Gastrocnemius medialis (tissue), 4 donors: ENCODE data around the gene MT1H. TPM values are rescaled to one million over a fixed set of nuclear protein-coding genes. Genes with fewer than 3 reads are reported as not detected.
"Not testable (repeated sequence)": the region's sequence is repeated elsewhere in the genome, so short reads cannot be mapped to it uniquely, and the experiment has no call there.

ENCODE experiments used
- ATAC-seq, 2 donors: fragments of 150-250 bp; one replicate each; pipeline ENCODE4 v1.9.1; 2016
- DNase-seq, 2 donors: peaks; one replicate each; pipeline ENCODE4 v3.0.0-alpha.2; 2019
- H3K27ac ChIP-seq, 4 donors: fragments of 200-600 bp; sonication (generic); 1 replicate in 1 of 4; 2 replicates in 3 of 4; pipeline ENCODE4 v1.5.1; 2016 to 2018; ENCODE audit warnings: mild to moderate bottlenecking in 2 of 4, moderate library complexity in 1 of 4
- H3K27me3 ChIP-seq, 3 donors: fragments of 200-600 bp; sonication (generic) in 2 of 3; 1 replicate in 1 of 3; 2 replicates in 2 of 3; pipeline versions ENCODE4 v1.5.1 to v1.6.0; 2016 to 2019; ENCODE audit warnings: mild to moderate bottlenecking in 1 of 3, moderate library complexity in 1 of 3
- H3K36me3 ChIP-seq, 2 donors: fragments of 200-600 bp; sonication (generic) in 1 of 2; one replicate each; pipeline ENCODE4 v1.5.1; 2017 to 2018
- H3K4me1 ChIP-seq, 2 donors: fragments of 200-600 bp; sonication (generic) in 1 of 2; one replicate each; pipeline ENCODE4 v1.5.1; 2016 to 2017; ENCODE audit warnings: mild to moderate bottlenecking in 2 of 2
- H3K4me3 ChIP-seq, 4 donors: fragments of 200-600 bp; sonication (generic) in 3 of 4; 1 replicate in 1 of 4; 2 replicates in 3 of 4; pipeline ENCODE4 v1.5.1; 2016 to 2019; ENCODE audit warnings: mild to moderate bottlenecking in 2 of 4
- H3K9me3 ChIP-seq, 3 donors: fragments of 200-600 bp; sonication (generic) in 2 of 3; 1 replicate in 1 of 3; 2 replicates in 2 of 3; pipeline ENCODE4 v1.5.1; 2016 to 2019
- POLR2A ChIP-seq, 2 donors: fragments of 450-650 bp; IDR thresholded peaks; one replicate each; pipeline ENCODE4 v1.6.1; 2017; ENCODE audit warnings: antibody characterized with exemption in 2 of 2, mild to moderate bottlenecking in 2 of 2, moderate library complexity in 2 of 2
- in situ Hi-C, 4 donors: fragments of 200-750 bp; cut with MboI; loops; one replicate each; pipeline versions ENCODE4 v1.15.0 to v1.8.0; 2017; ENCODE audit warnings: low sequenced_read_pairs in 4 of 4
- intact Hi-C: fragments of 100-400 bp; cut with DNase I; formaldehyde crosslinking; loops from one replicate; pipeline ENCODE4 v1.15.1; 2023; ENCODE audit warnings: low total_unique reads
- total RNA-seq, 4 donors: library from RNA; depleted of rRNA; stranded (reverse); fragments of >200 nt; gene quantifications; one replicate each; pipeline versions ENCODE4 v1.1.0 to v1.2.3, GENCODE V29; 2016
- TF ChIP-seq, protein P1 (sequence below), 5 experiments: fragments of 450-650 bp in 3 of 5; fragments of 200-600 bp in 2 of 5; sonication (generic) in 2 of 5; IDR thresholded peaks in 4 of 5; conservative IDR thresholded peaks in 1 of 5; 1 replicate in 4 of 5; 2 replicates in 1 of 5; pipeline ENCODE4 v1.5.1; 2016 to 2019; ENCODE audit warnings: antibody characterized with exemption in 5 of 5, mild to moderate bottlenecking in 3 of 5, moderate library complexity in 3 of 5

The MT1H gene
- total RNA-seq = not detected

DNA sequence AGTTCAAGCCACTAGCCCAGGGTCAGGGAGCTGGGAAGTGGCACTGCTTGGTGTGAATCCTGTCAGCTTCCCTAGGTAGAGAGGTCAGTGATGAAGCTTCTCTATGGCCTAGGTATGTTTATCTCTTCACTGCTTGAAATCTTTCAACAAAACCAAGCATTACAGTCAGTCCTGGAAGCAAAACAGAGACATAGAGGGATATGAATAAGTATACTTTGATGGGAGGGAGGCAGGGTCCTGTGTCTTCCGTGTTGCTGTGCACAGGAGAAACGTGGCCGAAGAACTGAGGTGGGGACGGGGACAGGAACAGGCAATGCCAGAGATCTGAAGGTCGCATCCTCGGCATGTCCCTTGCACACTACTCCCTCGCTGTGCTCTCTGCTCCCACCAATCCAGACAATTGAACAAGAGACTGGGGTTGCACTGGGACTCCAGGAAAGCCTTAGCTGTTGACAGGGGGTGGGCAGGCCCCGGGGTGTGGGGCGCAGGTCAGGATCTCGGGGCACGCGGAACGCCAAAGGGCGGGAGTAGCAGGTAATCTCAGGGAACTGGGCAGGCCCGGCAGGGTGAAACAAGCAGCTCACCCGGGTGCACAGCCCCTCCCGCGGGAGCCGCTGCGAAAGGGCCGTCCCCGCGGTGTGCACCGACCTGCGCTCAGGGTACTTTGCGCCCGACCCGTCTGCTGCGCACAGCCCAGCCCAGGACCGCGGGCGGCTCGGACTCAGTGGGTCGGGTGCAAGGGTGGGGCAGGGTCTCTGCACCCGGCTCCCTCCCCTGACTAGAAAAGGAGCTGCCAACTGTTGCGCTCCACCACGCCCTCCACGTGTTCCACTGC lies at the start of gene MT1H:
TSS of gene MT1H (plus strand) at position 810 of the 835 bp plus-strand sequence. CDS start 71 bp downstream, outside the sequence.
- peaks cover 11 to 35% (median 31%) of the 10 kb centered on the region in 3 donors for H3K27me3 ChIP-seq
- intact Hi-C loops (no loop called here), in situ Hi-C loops (no loop called here)
- TF ChIP-seq, protein P1, sequence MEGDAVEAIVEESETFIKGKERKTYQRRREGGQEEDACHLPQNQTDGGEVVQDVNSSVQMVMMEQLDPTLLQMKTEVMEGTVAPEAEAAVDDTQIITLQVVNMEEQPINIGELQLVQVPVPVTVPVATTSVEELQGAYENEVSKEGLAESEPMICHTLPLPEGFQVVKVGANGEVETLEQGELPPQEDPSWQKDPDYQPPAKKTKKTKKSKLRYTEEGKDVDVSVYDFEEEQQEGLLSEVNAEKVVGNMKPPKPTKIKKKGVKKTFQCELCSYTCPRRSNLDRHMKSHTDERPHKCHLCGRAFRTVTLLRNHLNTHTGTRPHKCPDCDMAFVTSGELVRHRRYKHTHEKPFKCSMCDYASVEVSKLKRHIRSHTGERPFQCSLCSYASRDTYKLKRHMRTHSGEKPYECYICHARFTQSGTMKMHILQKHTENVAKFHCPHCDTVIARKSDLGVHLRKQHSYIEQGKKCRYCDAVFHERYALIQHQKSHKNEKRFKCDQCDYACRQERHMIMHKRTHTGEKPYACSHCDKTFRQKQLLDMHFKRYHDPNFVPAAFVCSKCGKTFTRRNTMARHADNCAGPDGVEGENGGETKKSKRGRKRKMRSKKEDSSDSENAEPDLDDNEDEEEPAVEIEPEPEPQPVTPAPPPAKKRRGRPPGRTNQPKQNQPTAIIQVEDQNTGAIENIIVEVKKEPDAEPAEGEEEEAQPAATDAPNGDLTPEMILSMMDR (IDR thresholded peaks at IDR 0.05 in 4 of 5, conservative IDR thresholded peaks at IDR 0.05 in 1 of 5) = no peak
- TF ChIP-seq POLR2A (IDR thresholded peaks at IDR 0.05) = no peak
- H3K36me3 ChIP-seq = no peaks in the 10 kb centered on the region
- ATAC-seq = no peak
- no peak for DNase-seq
- H3K27ac ChIP-seq = no peak within 1 kb of the TSS
- H3K4me3 ChIP-seq = no peak within 1 kb of the TSS
- H3K9me3 ChIP-seq = no peaks in the 10 kb centered on the region
- H3K4me1 ChIP-seq = peaks cover 0 to 11% of the 10 kb centered on the region in 2 donors

DNA sequence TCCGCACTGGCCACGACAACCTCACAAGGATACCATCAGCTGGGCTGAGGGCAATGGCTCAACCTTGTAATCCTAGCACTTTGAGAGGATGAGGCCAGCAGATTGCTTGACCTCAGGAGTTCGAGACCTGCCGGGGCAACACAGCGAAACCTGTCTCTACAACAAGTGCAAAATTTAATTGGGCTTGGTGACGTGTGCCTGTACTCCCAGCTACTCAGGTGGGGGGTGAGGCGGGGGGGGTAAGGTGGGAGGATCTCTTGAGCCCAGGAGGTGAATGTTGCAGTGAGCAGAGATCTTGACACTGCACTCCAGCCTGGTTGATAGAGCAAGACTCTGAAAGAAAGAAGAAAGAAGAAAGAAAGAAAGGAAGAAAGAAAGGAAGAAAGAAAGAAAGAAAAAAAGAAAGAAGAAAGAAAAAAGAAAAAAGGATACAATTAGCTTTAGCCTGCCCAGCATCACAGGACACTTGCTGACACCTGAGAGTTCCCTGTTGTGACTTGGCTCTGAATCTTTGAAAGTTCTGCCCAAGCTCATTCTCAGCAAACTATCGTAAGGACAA lies 49.2 kb upstream of the MT1H start:
- intact Hi-C loops = no loop called here
- Histone ChIP-seq H3K27me3 (no peaks in the 10 kb centered on the region), H3K27ac (no peak overlapping the region), H3K4me1 (peaks cover 9 to 25% of the 10 kb centered on the region in 2 donors), H3K4me3 (no peak overlapping the region), H3K36me3 (no peaks in the 10 kb centered on the region), H3K9me3 (no peaks in the 10 kb centered on the region)
- no peak for TF ChIP-seq POLR2A (IDR thresholded peaks at IDR 0.05)
- TF ChIP-seq, protein P1 (IDR thresholded peaks at IDR 0.05 in 4 of 5, conservative IDR thresholded peaks at IDR 0.05 in 1 of 5) = no peak
- no peak for DNase-seq
- ATAC-seq = no peak
- in situ Hi-C loops = no loop called here

DNA sequence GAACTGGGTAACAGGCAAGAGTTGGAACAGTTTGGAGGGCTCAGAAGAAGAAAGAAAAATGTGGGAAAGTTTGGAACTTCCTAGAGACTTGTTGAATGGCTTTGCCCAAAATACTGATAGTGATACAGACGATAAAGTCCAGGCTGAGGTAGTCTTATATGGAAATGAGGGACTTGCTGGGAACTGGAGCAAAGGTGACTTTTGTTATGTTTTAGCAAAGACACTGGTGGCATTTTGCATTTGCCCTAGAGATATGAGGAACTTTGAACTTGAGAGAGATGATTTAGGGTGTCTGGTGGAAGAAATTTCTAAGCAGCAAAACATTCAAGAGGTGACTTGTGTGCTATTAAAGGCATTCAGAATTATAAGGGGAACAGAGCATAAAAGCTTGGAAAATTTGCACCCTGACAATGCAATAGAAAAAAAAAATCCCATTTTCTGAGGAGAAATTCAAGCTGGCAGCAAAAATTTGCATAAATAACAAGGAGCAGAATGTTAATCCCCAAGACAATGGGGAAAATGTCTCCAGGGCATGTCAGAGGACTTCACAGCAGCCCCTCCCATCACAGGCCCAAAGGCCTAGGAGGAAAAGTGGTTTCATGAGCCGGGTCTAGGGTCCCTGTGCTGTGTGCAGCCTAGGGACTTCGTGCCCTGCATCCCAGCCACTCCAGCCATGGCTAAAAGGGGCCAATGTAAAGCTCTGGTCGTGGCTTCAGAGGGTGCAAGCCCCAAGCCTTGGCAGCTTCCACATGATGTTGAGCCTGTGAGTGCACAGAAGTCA lies 47.8 kb upstream of the MT1H start:
- H3K27me3 ChIP-seq, H3K9me3 ChIP-seq, in situ Hi-C loops, DNase-seq, intact Hi-C loops, H3K27ac ChIP-seq, H3K4me3 ChIP-seq, H3K36me3 ChIP-seq, ATAC-seq: not testable (repeated sequence)
- H3K4me1 ChIP-seq = peaks cover 19 to 34% of the 10 kb centered on the region in 2 donors

DNA sequence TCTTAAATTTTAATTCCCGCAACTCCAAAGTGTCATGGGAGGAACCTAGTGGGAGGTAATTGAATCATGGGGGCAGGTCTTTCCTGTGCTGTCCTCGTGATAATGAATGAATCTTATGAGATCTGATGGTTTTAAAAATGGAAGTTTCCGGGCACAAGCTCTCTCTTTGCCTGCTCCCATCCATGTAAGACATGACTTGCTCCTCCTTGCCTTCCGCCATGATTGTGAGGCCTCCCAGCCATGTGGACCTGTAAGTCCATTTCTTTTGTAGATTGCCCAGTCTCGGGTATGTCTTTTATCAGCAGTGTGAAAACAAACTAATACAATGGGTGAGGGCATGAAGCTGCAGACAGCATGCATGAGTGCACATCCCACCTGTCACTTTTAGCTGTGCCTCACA lies 46.4 kb upstream of the MT1H start:
- peaks cover 18 to 26% of the 10 kb centered on the region in 2 donors for H3K4me1 ChIP-seq
- in situ Hi-C loops, H3K27me3 ChIP-seq, H3K9me3 ChIP-seq, H3K4me3 ChIP-seq, DNase-seq, ATAC-seq, intact Hi-C loops, H3K36me3 ChIP-seq, H3K27ac ChIP-seq: not testable (repeated sequence)

DNA sequence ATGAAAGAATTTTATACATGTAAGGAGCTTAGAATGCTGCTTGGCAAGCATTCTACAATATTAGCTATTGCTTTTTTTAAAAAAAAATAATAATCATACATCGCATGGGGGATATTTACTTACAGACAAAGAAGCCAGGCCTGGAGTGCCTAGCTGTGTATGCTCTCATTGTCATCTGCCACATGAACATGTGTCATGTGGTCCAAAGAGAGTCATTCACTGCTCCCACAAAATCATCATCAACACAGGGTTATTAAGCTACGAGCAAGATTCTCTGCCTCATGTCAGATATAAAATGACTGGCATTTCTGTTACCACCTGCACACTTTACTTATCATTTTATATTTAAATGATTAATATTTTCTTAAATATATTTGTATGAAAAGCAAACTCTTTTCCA lies 46.0 kb upstream of the MT1H start:
- Histone ChIP-seq H3K27me3 (no peaks in the 10 kb centered on the region), H3K9me3 (no peaks in the 10 kb centered on the region), H3K36me3 (no peaks in the 10 kb centered on the region), H3K4me3 (no peak overlapping the region), H3K27ac (no peak overlapping the region), H3K4me1 (peaks cover 18 to 23% of the 10 kb centered on the region in 2 donors)
- TF ChIP-seq POLR2A (IDR thresholded peaks at IDR 0.05) = no peak
- TF ChIP-seq, protein P1 (IDR thresholded peaks at IDR 0.05 in 4 of 5, conservative IDR thresholded peaks at IDR 0.05 in 1 of 5) = no peak
- intact Hi-C loops (no loop called here), in situ Hi-C loops (no loop called here)
- no peak for DNase-seq
- ATAC-seq = no peak
